Mesothelial cell of epicardium (in vitro differentiated cells): ENCODE results near the gene DACH2. TPM values are rescaled to one million over a fixed set of nuclear protein-coding genes. Genes with fewer than 3 reads are reported as not detected.

ENCODE experiments used
- DNase-seq, 2 experiments: peaks; one replicate each; pipeline ENCODE4 v3.0.0; 2021; ENCODE audit warnings: low spot score in 2 of 2; ENCODE audit not compliant: unreplicated experiment in 2 of 2
- H3K27ac Mint-ChIP-seq: 2 replicates; pipeline ENCODE4 v1.8.0; 2021; ENCODE audit warnings: mixed read lengths
- H3K27me3 Mint-ChIP-seq: 2 replicates; pipeline ENCODE4 v1.8.0; 2021; ENCODE audit warnings: low read depth, mixed read lengths
- H3K36me3 Mint-ChIP-seq: 2 replicates; pipeline ENCODE4 v1.8.0; 2021; ENCODE audit warnings: mixed read lengths
- H3K4me1 Mint-ChIP-seq: 2 replicates; pipeline ENCODE4 v1.8.0; 2021; ENCODE audit warnings: mixed read lengths
- H3K4me3 Mint-ChIP-seq: 2 replicates; pipeline ENCODE4 v1.8.0; 2021; ENCODE audit warnings: mild to moderate bottlenecking, moderate library complexity, mixed read lengths
- H3K9me3 Mint-ChIP-seq: 2 replicates; pipeline ENCODE4 v1.8.0; 2021; ENCODE audit warnings: mixed read lengths
- CTCF ChIP-seq: fragments of 200-600 bp; sonication (generic); IDR thresholded peaks from one replicate; pipeline ENCODE4 v1.5.0; 2021; ENCODE audit warnings: antibody characterized with exemption; ENCODE audit not compliant: unreplicated experiment
- total RNA-seq: library from RNA; stranded (reverse); gene quantifications from 3 replicates; pipeline ENCODE4 v1.2.1, GENCODE V29; 2021

The DACH2 gene
- 13.7 to 16.3 TPM (median 15.8 TPM) in 3 replicates for total RNA-seq

- peak within 1 kb of the TSS; percentile 89 for H3K27ac Mint-ChIP-seq
- H3K4me3 Mint-ChIP-seq: peak within 1 kb of the TSS; percentile 93
- DNase-seq: peak; percentile 82 to 92
- no peaks in the 10 kb centered on the region for H3K36me3 Mint-ChIP-seq
- H3K27me3 Mint-ChIP-seq: peaks cover 71% of the 10 kb centered on the region
- peaks cover 32% of the 10 kb centered on the region for H3K4me1 Mint-ChIP-seq
- TF ChIP-seq CTCF: no peak
- H3K9me3 Mint-ChIP-seq: no peaks in the 10 kb centered on the region
Observed at GRCh38 chrX:86148024-86148511, at the start of gene DACH2. Gene DACH2 (plus strand): TSS chrX:86148451.

- no peaks in the 10 kb centered on the region for H3K27me3 Mint-ChIP-seq
- H3K27ac Mint-ChIP-seq: no peak overlapping the region
- DNase-seq: no peak
- no peaks in the 10 kb centered on the region for H3K4me1 Mint-ChIP-seq
- no peaks in the 10 kb centered on the region for H3K9me3 Mint-ChIP-seq
- H3K4me3 Mint-ChIP-seq: no peak overlapping the region
- H3K36me3 Mint-ChIP-seq: no peaks in the 10 kb centered on the region
- no peak for TF ChIP-seq CTCF
Observed at GRCh38 chrX:86102341-86102740, 45.9 kb upstream of the DACH2 start.

GRCh38 chrX:86103061-86103460, 45.2 kb upstream of the DACH2 start:
- Mint-ChIP-seq H3K36me3 (no peaks in the 10 kb centered on the region), H3K4me3 (no peak overlapping the region), H3K9me3 (no peaks in the 10 kb centered on the region), H3K27me3 (no peaks in the 10 kb centered on the region), H3K27ac (no peak overlapping the region), H3K4me1 (no peaks in the 10 kb centered on the region)
- DNase-seq: no peak
- TF ChIP-seq CTCF: no peak

- H3K27ac Mint-ChIP-seq: no peak overlapping the region
- TF ChIP-seq CTCF: no peak
- no peaks in the 10 kb centered on the region for H3K4me1 Mint-ChIP-seq
- no peaks in the 10 kb centered on the region for H3K36me3 Mint-ChIP-seq
- DNase-seq: no peak
- no peaks in the 10 kb centered on the region for H3K27me3 Mint-ChIP-seq
- no peak overlapping the region for H3K4me3 Mint-ChIP-seq
- H3K9me3 Mint-ChIP-seq: peaks cover 9% of the 10 kb centered on the region
Observed at GRCh38 chrX:86104526-86104925, 43.7 kb upstream of the DACH2 start.

GRCh38 chrX:86121916-86122315, 26.3 kb upstream of the DACH2 start:
- no peak overlapping the region for H3K4me3 Mint-ChIP-seq
- no peaks in the 10 kb centered on the region for H3K27me3 Mint-ChIP-seq
- H3K4me1 Mint-ChIP-seq: no peaks in the 10 kb centered on the region
- TF ChIP-seq CTCF: no peak
- H3K9me3 Mint-ChIP-seq: peaks cover 55% of the 10 kb centered on the region
- H3K36me3 Mint-ChIP-seq: peaks cover 2% of the 10 kb centered on the region
- DNase-seq: no peak
- H3K27ac Mint-ChIP-seq: no peak overlapping the region

- Mint-ChIP-seq H3K27ac (no peak overlapping the region), H3K9me3 (no peaks in the 10 kb centered on the region), H3K27me3 (peaks cover 2% of the 10 kb centered on the region), H3K4me1 (peaks cover 1% of the 10 kb centered on the region), H3K4me3 (no peak overlapping the region), H3K36me3 (no peaks in the 10 kb centered on the region)
- DNase-seq: no peak
- TF ChIP-seq CTCF: peak; percentile 72
Observed at GRCh38 chrX:86133761-86134160, 14.5 kb upstream of the DACH2 start.
